Measurements from ENCODE around the gene CHST2.
A peak's percentile ranks its signal among the peaks of the same experiment; 100 is the strongest.

The CHST2 gene

DNA sequence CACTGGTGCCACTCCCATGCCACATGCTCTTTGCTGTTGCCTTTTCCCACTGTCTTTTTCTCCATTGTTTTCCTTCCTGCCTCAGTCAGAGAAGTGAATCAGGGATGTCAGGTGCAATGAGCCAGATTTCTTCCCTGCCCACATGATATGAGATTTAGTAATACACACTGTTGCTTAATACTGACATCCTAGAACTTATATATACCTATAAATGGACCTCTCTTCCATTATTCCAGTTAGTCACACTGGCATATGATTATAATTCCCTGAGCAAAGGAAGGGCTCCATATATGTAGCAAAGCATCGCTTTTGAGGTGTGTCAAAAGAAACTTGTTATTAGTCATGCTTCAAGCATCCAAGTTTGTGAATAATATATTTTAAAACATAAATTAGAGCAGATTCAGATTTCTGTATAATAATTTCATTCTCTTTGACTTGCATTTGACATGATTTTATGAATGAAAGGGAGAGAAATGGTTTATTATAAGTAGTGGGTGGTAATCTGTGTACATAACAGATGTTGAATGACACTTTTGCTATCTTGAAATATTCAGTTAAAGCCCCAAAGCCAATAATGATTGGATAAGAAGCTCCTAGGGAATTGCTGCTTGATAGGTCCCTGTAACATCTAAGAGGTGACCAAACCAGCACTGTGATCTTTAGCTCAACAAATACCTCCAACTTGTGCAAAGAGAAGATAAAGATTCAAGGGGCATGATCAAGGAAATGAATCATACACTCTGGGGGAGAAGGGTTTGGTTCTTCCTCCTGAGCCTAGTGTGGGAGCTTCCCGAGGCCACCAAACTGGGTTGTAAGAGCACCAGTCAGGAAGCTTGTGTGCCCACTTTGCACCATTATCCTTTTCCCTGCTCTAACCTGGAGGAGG, 48.6 kb downstream of the CHST2 start:
- no peak overlapping the region for H3K4me3 ChIP-seq (ENCODE audit: low read depth, low read length)
- TF ChIP-seq, protein P1, sequence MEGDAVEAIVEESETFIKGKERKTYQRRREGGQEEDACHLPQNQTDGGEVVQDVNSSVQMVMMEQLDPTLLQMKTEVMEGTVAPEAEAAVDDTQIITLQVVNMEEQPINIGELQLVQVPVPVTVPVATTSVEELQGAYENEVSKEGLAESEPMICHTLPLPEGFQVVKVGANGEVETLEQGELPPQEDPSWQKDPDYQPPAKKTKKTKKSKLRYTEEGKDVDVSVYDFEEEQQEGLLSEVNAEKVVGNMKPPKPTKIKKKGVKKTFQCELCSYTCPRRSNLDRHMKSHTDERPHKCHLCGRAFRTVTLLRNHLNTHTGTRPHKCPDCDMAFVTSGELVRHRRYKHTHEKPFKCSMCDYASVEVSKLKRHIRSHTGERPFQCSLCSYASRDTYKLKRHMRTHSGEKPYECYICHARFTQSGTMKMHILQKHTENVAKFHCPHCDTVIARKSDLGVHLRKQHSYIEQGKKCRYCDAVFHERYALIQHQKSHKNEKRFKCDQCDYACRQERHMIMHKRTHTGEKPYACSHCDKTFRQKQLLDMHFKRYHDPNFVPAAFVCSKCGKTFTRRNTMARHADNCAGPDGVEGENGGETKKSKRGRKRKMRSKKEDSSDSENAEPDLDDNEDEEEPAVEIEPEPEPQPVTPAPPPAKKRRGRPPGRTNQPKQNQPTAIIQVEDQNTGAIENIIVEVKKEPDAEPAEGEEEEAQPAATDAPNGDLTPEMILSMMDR (IDR thresholded peaks at IDR 0.05; ENCODE audit: insufficient read depth, low read depth, low read length, missing control alignments): no peak
- DNase-seq (ENCODE audit: low read depth): no peak

DNA sequence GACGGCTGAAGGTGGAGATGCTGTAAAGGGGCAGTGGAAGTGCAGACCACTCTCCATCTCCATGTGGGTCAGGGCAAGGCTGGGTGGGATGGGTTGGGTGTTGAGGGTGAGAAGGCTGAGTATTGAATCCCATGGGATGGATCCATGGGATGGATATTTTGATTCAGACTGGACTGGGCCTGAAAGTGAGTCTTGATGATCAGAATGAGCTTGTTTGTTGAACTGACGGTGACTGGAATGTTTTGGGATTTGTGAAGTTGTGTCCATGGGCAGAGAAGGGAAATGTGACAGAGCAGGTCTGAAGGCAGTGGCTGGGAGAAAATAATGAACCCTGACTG, 49.3 kb downstream of the CHST2 start:
- DNase-seq (ENCODE audit: low read depth): no peak
- TF ChIP-seq, protein P1 (IDR thresholded peaks at IDR 0.05; ENCODE audit: insufficient read depth, low read depth, low read length, missing control alignments): no peak
- H3K4me3 ChIP-seq (ENCODE audit: low read depth, low read length): no peak overlapping the region

DNA sequence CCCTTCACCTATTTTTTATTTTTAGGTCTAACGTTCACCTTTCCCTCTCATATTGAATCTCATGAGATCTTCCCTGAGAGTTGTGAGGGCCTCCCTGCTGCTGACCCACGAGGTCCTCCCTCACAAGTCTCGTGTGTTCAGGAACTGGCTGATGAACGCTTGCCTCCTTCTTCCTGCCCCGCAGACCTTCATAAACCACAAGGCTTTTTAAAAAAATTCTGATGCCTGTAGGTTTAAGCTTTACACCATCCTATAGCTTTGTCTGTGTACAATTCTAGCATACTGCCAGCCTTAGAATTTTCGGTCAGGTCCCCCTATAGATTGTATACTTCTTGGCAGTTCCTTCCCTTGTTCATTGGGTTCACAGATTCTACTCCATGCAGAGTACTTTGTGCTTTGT, 50.5 kb downstream of the CHST2 start:
- no peak overlapping the region for H3K4me3 ChIP-seq (ENCODE audit: low read depth, low read length)
- TF ChIP-seq, protein P1 (IDR thresholded peaks at IDR 0.05; ENCODE audit: insufficient read depth, low read depth, low read length, missing control alignments): no peak
- DNase-seq (ENCODE audit: low read depth): no peak

DNA sequence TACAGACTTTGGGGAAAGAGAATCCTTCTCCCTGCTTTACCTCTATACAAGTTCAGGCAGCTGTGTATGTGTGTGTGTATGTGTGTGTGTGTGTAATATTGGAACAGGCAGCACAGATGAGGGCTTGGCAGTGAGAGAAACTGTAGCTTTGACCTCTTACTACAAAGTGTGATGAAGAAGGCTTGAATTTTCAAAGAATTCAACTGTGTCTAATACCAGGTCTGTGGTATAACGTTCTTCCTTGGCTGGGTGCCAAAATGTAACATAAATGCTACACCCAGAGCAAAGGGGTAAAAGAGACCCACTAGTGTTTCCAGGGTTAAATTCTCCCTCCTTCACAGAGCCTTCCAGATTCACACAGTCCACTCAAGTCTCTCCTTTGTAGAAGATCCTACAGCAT, 51.1 kb downstream of the CHST2 start:
- peak; percentile 29 for DNase-seq (ENCODE audit: low read depth)
- H3K4me3 ChIP-seq (ENCODE audit: low read depth, low read length): no peak overlapping the region; the same call in 1 of the 2 replicates
- TF ChIP-seq, protein P1 (IDR thresholded peaks at IDR 0.05; ENCODE audit: insufficient read depth, low read depth, low read length, missing control alignments): no peak

DNA sequence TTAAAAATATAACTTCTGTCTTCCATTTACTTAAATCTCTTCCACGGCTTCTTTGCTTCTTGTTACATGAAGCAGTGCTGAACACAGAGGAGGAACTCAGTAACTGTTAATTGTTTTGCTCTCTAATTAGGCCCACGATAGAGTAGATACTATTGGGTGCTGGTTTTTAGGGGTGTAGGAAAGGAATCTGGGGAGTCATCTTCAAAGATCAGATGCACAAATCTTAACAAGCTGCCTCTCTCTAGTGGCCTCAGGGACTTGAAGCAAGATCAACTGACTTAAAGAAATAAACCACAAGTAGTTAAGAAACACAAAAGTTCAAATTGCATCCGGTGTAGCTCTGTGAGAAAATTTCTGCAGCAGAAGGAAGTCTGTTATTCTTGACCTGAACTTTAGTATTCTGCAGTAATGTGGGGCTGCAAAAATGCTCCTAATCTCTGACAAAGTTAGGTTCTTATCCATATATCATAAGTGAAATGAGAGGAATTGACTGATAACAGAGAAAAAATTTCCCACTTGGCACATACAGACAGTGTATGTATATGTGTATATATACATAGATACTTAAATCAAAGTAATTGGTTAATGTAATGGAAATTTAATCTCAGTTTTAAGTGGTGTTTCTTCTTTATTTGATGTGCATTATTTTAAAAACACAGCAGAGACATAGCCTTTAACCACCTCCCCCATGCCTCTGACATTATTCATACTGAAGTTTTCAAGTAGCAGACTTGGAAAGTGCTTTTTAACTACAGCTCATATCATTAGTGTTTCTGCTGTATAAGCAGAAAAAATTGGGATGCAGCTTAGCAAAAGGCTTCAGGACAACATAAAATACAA, 51.8 kb downstream of the CHST2 start:
- TF ChIP-seq, protein P1 (IDR thresholded peaks at IDR 0.05; ENCODE audit: insufficient read depth, low read depth, low read length, missing control alignments): no peak
- no peak overlapping the region; the same call in 1 of the 2 replicates for H3K4me3 ChIP-seq (ENCODE audit: low read depth, low read length)
- peak; percentile 84 for DNase-seq (ENCODE audit: low read depth)

DNA sequence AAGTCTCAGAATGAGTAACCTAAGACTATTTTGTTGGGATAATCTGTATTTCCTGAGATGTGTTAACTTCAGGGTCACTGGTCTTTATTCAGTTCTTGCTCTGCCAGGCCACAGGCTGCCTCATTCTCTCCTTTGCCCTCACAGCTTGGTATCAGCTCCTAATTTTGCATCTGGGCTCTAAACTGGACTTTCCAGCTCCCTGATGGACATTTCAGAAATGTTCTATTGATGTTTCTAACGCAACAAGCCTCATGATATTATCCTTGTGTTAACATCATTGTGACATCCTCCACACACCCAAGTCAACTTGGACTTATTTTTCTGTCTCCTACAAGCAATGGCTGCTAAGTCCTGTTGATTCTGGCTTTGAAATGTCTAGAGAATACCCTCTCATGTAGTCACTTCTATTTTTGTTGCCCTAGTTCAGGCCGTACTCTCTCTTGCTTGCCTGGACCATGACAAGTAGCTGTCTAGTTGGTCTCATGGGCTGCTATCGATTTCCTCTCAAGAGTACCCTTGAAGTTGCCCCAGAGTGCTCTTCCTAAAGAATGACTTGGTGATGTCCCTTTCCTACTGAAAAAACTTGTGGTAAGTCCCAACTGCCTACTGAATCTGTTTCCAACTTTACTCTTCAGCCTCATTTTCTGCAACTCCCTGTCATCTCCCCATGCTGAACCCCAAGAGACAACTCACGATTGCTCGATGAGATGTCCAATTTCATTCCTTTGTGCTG, 52.7 kb downstream of the CHST2 start:
- no peak overlapping the region for H3K4me3 ChIP-seq (ENCODE audit: low read depth, low read length)
- TF ChIP-seq, protein P1 (IDR thresholded peaks at IDR 0.05; ENCODE audit: insufficient read depth, low read depth, low read length, missing control alignments): no peak
- DNase-seq (ENCODE audit: low read depth): no peak
